Testis (tissue), 2 donors: ENCODE results near the gene TPSG1.
"Not testable (repeated sequence)": the region's sequence is repeated elsewhere in the genome, so short reads cannot be mapped to it uniquely, and the experiment has no call there.

ENCODE experiments used
- POLR2A ChIP-seq: fragments of 450-650 bp; IDR thresholded peaks from one replicate; pipeline ENCODE4 v1.6.1; 2017; ENCODE audit warnings: antibody characterized with exemption, mild to moderate bottlenecking, moderate library complexity
- TF ChIP-seq, protein P1 (sequence below), 3 experiments: fragments of 450-650 bp in 2 of 3; fragments of 200-600 bp in 1 of 3; sonication (generic) in 1 of 3; IDR thresholded peaks; one replicate each; pipeline ENCODE4 v1.5.1; 2016 to 2019; ENCODE audit warnings: antibody characterized with exemption in 3 of 3, mild to moderate bottlenecking in 2 of 3, moderate library complexity in 1 of 3

DNA sequence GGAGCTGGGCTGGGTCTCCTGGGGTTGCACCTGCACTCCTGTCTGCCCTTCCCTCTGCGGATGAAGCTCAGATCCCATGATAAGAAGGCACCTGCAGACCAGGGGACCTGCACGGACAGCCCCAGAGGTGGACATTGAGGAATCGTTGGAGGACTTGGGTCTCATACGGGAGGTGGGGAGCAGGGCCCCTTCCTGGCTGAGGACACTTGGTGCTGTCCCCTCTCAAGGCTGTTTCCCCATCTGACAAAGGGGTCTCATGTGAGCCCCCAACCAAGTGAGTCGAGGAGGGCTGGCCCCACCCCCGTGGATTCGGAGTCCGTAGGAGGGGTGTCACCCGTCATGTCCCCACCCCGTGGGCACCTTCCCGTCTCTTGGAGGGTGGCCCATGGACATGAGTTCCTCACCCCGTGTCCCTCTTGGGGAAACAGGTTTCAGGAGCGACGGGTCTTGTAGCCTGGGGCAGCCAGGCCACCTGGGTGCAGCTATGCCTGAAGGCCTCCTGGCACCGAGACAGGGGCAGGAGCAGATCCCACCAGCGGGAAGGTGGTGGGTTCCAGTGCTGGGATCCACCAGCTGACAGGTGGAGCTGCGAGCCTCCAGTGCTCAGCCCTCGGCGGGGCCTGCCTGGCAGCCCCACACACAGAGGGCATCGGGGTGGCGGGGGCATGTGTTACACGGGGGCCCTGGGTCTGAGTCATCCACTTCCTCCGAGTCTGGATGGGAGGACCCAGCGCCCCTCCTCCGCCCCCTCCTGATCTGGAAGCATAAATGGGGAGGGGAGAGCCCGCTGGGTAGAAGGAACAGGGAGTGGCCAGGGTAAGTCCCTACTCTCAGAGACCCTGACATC is 30.4 kb upstream of the TPSG1 start, which contains the start of gene TPSD1:
- not testable (repeated sequence) for TF ChIP-seq POLR2A
- TF ChIP-seq, protein P1, sequence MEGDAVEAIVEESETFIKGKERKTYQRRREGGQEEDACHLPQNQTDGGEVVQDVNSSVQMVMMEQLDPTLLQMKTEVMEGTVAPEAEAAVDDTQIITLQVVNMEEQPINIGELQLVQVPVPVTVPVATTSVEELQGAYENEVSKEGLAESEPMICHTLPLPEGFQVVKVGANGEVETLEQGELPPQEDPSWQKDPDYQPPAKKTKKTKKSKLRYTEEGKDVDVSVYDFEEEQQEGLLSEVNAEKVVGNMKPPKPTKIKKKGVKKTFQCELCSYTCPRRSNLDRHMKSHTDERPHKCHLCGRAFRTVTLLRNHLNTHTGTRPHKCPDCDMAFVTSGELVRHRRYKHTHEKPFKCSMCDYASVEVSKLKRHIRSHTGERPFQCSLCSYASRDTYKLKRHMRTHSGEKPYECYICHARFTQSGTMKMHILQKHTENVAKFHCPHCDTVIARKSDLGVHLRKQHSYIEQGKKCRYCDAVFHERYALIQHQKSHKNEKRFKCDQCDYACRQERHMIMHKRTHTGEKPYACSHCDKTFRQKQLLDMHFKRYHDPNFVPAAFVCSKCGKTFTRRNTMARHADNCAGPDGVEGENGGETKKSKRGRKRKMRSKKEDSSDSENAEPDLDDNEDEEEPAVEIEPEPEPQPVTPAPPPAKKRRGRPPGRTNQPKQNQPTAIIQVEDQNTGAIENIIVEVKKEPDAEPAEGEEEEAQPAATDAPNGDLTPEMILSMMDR (IDR thresholded peaks at IDR 0.05) = not testable (repeated sequence)
